GM12878 (cell line): ENCODE measurements around the gene LST1. TPM values are rescaled to one million over a fixed set of nuclear protein-coding genes. Genes with fewer than 3 reads are reported as not detected.

Source experiments
- ATAC-seq: fragments of 200-7000 bp; cut with Tn5 transposase; 3 replicates; pipeline ENCODE4 v1.9.1; 2020; ENCODE audit warnings: mild to moderate bottlenecking, moderate library complexity
- BruUV-seq: library from RNA; stranded (reverse); fragments of 400-500 nt; replicated peaks from 2 replicates; lab custom pipeline; 2021; lab: Mats Ljungman, UMichigan
- CTCF ChIA-PET: fragments of 300-600 bp; sonication (Branson Sonifier 250); formaldehyde crosslinking; extraction: SDS; loops from one replicate; lab custom pipeline; 2021; ENCODE audit warnings: inconsistent platforms; lab: Yijun Ruan, JAX
- POLR2A ChIA-PET: fragments of 350-600 bp; formaldehyde crosslinking; extraction: SDS; loops from one replicate; lab custom pipeline; 2021; ENCODE audit warnings: inconsistent platforms; lab: Charles Lee
- RAD21 ChIA-PET: fragments of 300-600 bp; sonication (Branson Sonifier 250); formaldehyde crosslinking; loops from one replicate; lab custom pipeline; 2023; ENCODE audit warnings: antibody characterized with exemption; ENCODE audit not compliant: unreplicated experiment; lab: Charles Lee
- SMC1A ChIA-PET: fragments of 300-600 bp; sonication (Branson Sonifier 250); formaldehyde crosslinking; loops from one replicate; lab custom pipeline; 2023; ENCODE audit not compliant: unreplicated experiment, uncharacterized antibody; lab: Charles Lee
- DNase-seq: peaks from one replicate; pipeline ENCODE4 v3.0.0-alpha.2; 2011; ENCODE audit warnings: low read depth, low spot score
- FAIRE-seq: peaks from 3 replicates; lab custom pipeline; 2011; peaks lifted over from hg19 to GRCh38; lab: Jason Lieb, UNC
- H2AFZ ChIP-seq: 2 replicates; pipeline ENCODE4 v1.6.0; 2011; ENCODE audit warnings: low read depth, low read length, control low read depth; ENCODE audit not compliant: control insufficient read depth
- H3K27ac ChIP-seq: 2 replicates; pipeline ENCODE4 v1.5.1; 2011; ENCODE audit warnings: control low read depth; ENCODE audit not compliant: control insufficient read depth, insufficient read depth
- H3K27me3 ChIP-seq, 2 experiments: replicated peaks in 1 of 2; 2 replicates each; pipeline versions ENCODE4 v1.6.0 to v1.6.1; 2011; ENCODE audit warnings: low read length in 1 of 2; ENCODE audit not compliant: control insufficient read depth in 2 of 2, insufficient read depth in 2 of 2
- H3K36me3 ChIP-seq, 2 experiments: 2 replicates each; pipeline ENCODE4 v1.5.1; 2011; ENCODE audit warnings: low read length in 1 of 2; ENCODE audit not compliant: control insufficient read depth in 2 of 2, insufficient read depth in 2 of 2
- H3K4me1 ChIP-seq: 2 replicates; pipeline ENCODE4 v1.6.1; 2011; ENCODE audit warnings: mild to moderate bottlenecking, low read length, moderate library complexity, mixed read lengths; ENCODE audit not compliant: control insufficient read depth, insufficient read depth
- H3K4me2 ChIP-seq: 2 replicates; pipeline ENCODE4 v1.6.0; 2011; ENCODE audit warnings: control low read depth; ENCODE audit not compliant: control insufficient read depth, insufficient read depth
- H3K4me3 ChIP-seq: fragments of 200-600 bp; sonication (generic); 2 replicates; pipeline ENCODE4 v1.5.1; 2016
- H3K79me2 ChIP-seq: 2 replicates; pipeline ENCODE4 v1.6.0; 2011; ENCODE audit warnings: low read length; ENCODE audit not compliant: control insufficient read depth, insufficient read depth
- H3K9ac ChIP-seq: 2 replicates; pipeline ENCODE4 v1.8.0; 2011; ENCODE audit warnings: low read length, control low read depth, mixed read lengths; ENCODE audit not compliant: control insufficient read depth, insufficient read depth
- H3K9me3 ChIP-seq: replicated peaks from 3 replicates; pipeline ENCODE4 v1.5.1; 2011; ENCODE audit warnings: mild to moderate bottlenecking, low read length; ENCODE audit not compliant: control insufficient read depth, insufficient read depth
- H4K20me1 ChIP-seq: 2 replicates; pipeline ENCODE4 v1.6.0; 2011; ENCODE audit not compliant: control insufficient read depth, insufficient read depth
- BHLHE40 ChIP-seq, 2 experiments: fragments of 450-650 bp in 1 of 2; IDR thresholded peaks; 2 replicates each; pipeline ENCODE4 v1.6.1; 2011 to 2017; ENCODE audit warnings: low read depth in 2 of 2, borderline replicate concordance in 1 of 2, improper control_type of control experiment in 1 of 2, low read length in 1 of 2, mild to moderate bottlenecking in 1 of 2
- CBX5 ChIP-seq: sonication (generic); IDR thresholded peaks from 2 replicates; pipeline ENCODE4 v1.6.1; 2016; ENCODE audit warnings: low read depth, moderate library complexity, mild to moderate bottlenecking, inconsistent platforms
- DPF2 ChIP-seq: fragments of 450-650 bp; IDR thresholded peaks from 2 replicates; pipeline ENCODE4 v1.6.1; 2017; ENCODE audit warnings: mild to moderate bottlenecking
- FOXK2 ChIP-seq: fragments of 450-650 bp; IDR thresholded peaks from 2 replicates; pipeline ENCODE4 v1.6.1; 2017; ENCODE audit warnings: mild to moderate bottlenecking, moderate library complexity
- HDAC6 ChIP-seq: fragments of 200-600 bp; sonication (generic); IDR thresholded peaks from one replicate; pipeline ENCODE4 v1.8.0; 2017; ENCODE audit warnings: antibody characterized with exemption; ENCODE audit not compliant: unreplicated experiment
- NR2F1 ChIP-seq: fragments of 450-650 bp; conservative IDR thresholded peaks from 2 replicates; pipeline ENCODE4 v1.6.1; 2017; ENCODE audit warnings: mild to moderate bottlenecking
- TBL1XR1 ChIP-seq: IDR thresholded peaks from 2 replicates; pipeline ENCODE4 v1.6.1; 2012; ENCODE audit warnings: low read depth, low read length, improper control_type of control experiment
- WGBS: methylation state at CpG from one replicate; pipeline ENCODE4 v1.1.6; 2016; ENCODE audit warnings: low lambda C conversion rate; ENCODE audit not compliant: insufficient replicate concordance, insufficient coverage; ENCODE audit errors: missing lambda C conversion rate; 5-methylcytosine and 5-hydroxymethylcytosine counted together
- in situ Hi-C: fragments of 300-500 bp; cut with MboI; formaldehyde crosslinking; loops from 9 replicates; pipeline ENCODE4 v1.14.3; 2018; ENCODE audit warnings: mixed read lengths
- intact Hi-C: fragments of 100-400 bp; cut with micrococcal nuclease; formaldehyde crosslinking; loops from one replicate; pipeline ENCODE4 v1.14.2; 2022; ENCODE audit not compliant: unreplicated experiment
- polyA plus RNA-seq, 11 experiments: library from polyadenylated mRNA; depleted of rRNA in 4 of 11; unstranded in 6 of 11; stranded (reverse) in 5 of 11; fragments of >200 nt; fragmentation: Nextera tagmentation in 4 of 11; fragmentation: Illumina TruSeq in 1 of 11; extraction: Ambion mirVana in 4 of 11; extraction: Trizol in 1 of 11; gene quantifications; 1 replicate in 1 of 11; 2 replicates in 10 of 11; pipeline versions ENCODE4 v1.2.1 to v1.2.3, GENCODE V29; 2011 to 2016; ENCODE audit warnings: inconsistent platforms in 2 of 11, missing spikeins in 2 of 11, low read depth in 1 of 11
- total RNA-seq, 4 experiments: library from RNA; depleted of rRNA in 3 of 4; stranded (reverse); fragments of >200 nt in 3 of 4; fragmentation: Illumina TruSeq in 1 of 4; extraction: Trizol in 1 of 4; gene quantifications; 2 replicates each; pipeline versions ENCODE4 v1.2.1 to v1.2.3, GENCODE V29; 2013 to 2021
- TF ChIP-seq, protein P1 (sequence below): fragments of 450-650 bp; formaldehyde crosslinking; IDR thresholded peaks from 2 replicates; pipeline ENCODE4 v1.5.0; 2022; ENCODE audit warnings: mild to moderate bottlenecking, missing genetic modification characterization
- TF ChIP-seq, protein P2 (sequence below): fragments of 450-650 bp; IDR thresholded peaks from 2 replicates; pipeline ENCODE4 v1.6.1; 2014; ENCODE audit warnings: mild to moderate bottlenecking
- TF ChIP-seq, protein P3 (sequence below): fragments of 450-650 bp; IDR thresholded peaks from 2 replicates; pipeline ENCODE4 v1.6.1; 2016; ENCODE audit warnings: mild to moderate bottlenecking
- TF ChIP-seq, protein P4 (sequence below): IDR thresholded peaks from 2 replicates; pipeline ENCODE4 v1.6.1; 2012; ENCODE audit warnings: mild to moderate bottlenecking, low read depth, low read length

Gene LST1
- total and polyA plus RNA-seq, 10 of the 15 experiments (the other 5 are each of a cell fraction or from before 2014, with no cell fraction given) = 4.1 to 35.5 (median 16.4) TPM

DNA sequence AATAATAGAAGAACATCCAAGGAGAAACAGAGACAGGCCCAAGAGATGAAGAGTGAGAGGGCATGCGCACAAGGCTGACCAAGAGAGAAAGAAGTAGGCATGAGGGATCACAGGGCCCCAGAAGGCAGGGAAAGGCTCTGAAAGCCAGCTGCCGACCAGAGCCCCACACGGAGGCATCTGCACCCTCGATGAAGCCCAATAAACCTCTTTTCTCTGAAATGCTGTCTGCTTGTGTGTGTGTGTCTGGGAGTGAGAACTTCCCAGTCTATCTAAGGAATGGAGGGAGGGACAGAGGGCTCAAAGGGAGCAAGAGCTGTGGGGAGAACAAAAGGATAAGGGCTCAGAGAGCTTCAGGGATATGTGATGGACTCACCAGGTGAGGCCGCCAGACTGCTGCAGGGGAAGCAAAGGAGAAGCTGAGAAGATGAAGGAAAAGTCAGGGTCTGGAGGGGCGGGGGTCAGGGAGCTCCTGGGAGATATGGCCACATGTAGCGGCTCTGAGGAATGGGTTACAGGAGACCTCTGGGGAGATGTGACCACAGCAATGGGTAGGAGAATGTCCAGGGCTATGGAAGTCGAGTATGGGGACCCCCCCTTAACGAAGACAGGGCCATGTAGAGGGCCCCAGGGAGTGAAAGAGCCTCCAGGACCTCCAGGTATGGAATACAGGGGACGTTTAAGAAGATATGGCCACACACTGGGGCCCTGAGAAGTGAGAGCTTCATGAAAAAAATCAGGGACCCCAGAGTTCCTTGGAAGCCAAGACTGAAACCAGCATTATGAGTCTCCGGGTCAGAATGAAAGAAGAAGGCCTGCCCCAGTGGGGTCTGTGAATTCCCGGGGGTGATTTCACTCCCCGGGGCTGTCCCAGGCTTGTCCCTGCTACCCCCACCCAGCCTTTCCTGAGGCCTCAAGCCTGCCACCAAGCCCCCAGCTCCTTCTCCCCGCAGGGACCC is 11.7 kb upstream of the LST1 start:
- peaks cover 53% of the 10 kb centered on the region for H3K4me1 ChIP-seq
- no peaks in the 10 kb centered on the region for H3K27me3 ChIP-seq
- ATAC-seq (peak; percentile 1), DNase-seq (no peak), FAIRE-seq (no peak)
- ChIA-PET SMC1A (interaction anchor here (0.6 to 45.5 kb wide), 7 partner anchors 10 to 391 kb away, joined by 3 to 1989 read pairs (median 5); partner anchors contain the start of genes AIF1, ATP6V1G2, DDX39B and LST1), CTCF (interaction anchor here (0.6 to 31.0 kb wide), 8 partner anchors 8 to 191 kb away, joined by 3 to 2098 read pairs (median 4); partner anchors contain the start of genes ATP6V1G2, C6orf47, DDX39B and LST1), RAD21 (interaction anchor here (0.6 to 17.5 kb wide), 13 partner anchors 8 to 256 kb away, joined by 3 to 620 read pairs (median 5); partner anchors contain the start of genes ATP6V1G2, DDX39B, GPANK1 and LST1), POLR2A (interaction anchor here (0.9 to 17.1 kb wide), 12 partner anchors 7 to 253 kb away, joined by 3 to 282 read pairs (median 12); partner anchors contain the start of genes ATP6V1G2, DDX39B, HSPA1B and LST1)
- H3K9me3 ChIP-seq = no peaks in the 10 kb centered on the region
- WGBS = 35% methylated on average over 14 of the region's 14 CpGs
- peak overlapping the region; percentile 91 for H3K4me3 ChIP-seq
- peaks cover 75% of the 10 kb centered on the region for H3K79me2 ChIP-seq
- H3K4me2 ChIP-seq = peak overlapping the region; percentile 84
- intact Hi-C loops (no loop called here), in situ Hi-C loops (loop anchor here (25.0 kb wide), 2 partner anchors 1038 to 1388 kb away; partner anchors contain the start of genes BRD2 and HLA-DMA)
- H2AFZ ChIP-seq = no peak overlapping the region
- H4K20me1 ChIP-seq = no peaks in the 10 kb centered on the region
- no TSS peak for BruUV-seq
- H3K27ac ChIP-seq = peak overlapping the region; percentile 96
- peaks cover 0 to 7% of the 10 kb centered on the region in 2 experiments; a peak in 2 of 4 replicates for H3K36me3 ChIP-seq
- H3K9ac ChIP-seq = peak overlapping the region; percentile 82
- TF ChIP-seq NR2F1 (no peak), CBX5 (no peak), DPF2 (no peak), HDAC6 (no peak), TBL1XR1 (no peak), BHLHE40 (IDR thresholded peaks at IDR 0.05; ENCODE audit: borderline replicate concordance in 1 of 2, low read depth in 2 of 2, low read length in 1 of 2) (0 out of 4 replicates have a peak, but pooled peaks of 1 of the 2 experiments have one; percentile 12), FOXK2 (no peak)
- TF ChIP-seq, protein P1, sequence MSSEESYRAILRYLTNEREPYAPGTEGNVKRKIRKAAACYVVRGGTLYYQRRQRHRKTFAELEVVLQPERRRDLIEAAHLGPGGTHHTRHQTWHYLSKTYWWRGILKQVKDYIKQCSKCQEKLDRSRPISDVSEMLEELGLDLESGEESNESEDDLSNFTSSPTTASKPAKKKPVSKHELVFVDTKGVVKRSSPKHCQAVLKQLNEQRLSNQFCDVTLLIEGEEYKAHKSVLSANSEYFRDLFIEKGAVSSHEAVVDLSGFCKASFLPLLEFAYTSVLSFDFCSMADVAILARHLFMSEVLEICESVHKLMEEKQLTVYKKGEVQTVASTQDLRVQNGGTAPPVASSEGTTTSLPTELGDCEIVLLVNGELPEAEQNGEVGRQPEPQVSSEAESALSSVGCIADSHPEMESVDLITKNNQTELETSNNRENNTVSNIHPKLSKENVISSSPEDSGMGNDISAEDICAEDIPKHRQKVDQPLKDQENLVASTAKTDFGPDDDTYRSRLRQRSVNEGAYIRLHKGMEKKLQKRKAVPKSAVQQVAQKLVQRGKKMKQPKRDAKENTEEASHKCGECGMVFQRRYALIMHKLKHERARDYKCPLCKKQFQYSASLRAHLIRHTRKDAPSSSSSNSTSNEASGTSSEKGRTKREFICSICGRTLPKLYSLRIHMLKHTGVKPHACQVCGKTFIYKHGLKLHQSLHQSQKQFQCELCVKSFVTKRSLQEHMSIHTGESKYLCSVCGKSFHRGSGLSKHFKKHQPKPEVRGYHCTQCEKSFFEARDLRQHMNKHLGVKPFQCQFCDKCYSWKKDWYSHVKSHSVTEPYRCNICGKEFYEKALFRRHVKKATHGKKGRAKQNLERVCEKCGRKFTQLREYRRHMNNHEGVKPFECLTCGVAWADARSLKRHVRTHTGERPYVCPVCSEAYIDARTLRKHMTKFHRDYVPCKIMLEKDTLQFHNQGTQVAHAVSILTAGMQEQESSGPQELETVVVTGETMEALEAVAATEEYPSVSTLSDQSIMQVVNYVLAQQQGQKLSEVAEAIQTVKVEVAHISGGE = no peak
- TF ChIP-seq, protein P2, sequence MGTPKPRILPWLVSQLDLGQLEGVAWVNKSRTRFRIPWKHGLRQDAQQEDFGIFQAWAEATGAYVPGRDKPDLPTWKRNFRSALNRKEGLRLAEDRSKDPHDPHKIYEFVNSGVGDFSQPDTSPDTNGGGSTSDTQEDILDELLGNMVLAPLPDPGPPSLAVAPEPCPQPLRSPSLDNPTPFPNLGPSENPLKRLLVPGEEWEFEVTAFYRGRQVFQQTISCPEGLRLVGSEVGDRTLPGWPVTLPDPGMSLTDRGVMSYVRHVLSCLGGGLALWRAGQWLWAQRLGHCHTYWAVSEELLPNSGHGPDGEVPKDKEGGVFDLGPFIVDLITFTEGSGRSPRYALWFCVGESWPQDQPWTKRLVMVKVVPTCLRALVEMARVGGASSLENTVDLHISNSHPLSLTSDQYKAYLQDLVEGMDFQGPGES = no peak
- TF ChIP-seq, protein P3, sequence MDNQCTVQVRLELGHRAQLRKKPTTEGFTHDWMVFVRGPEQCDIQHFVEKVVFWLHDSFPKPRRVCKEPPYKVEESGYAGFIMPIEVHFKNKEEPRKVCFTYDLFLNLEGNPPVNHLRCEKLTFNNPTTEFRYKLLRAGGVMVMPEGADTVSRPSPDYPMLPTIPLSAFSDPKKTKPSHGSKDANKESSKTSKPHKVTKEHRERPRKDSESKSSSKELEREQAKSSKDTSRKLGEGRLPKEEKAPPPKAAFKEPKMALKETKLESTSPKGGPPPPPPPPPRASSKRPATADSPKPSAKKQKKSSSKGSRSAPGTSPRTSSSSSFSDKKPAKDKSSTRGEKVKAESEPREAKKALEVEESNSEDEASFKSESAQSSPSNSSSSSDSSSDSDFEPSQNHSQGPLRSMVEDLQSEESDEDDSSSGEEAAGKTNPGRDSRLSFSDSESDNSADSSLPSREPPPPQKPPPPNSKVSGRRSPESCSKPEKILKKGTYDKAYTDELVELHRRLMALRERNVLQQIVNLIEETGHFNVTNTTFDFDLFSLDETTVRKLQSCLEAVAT = 0 out of 2 replicates have a peak, but pooled peaks have one; percentile 31
- TF ChIP-seq, protein P4, sequence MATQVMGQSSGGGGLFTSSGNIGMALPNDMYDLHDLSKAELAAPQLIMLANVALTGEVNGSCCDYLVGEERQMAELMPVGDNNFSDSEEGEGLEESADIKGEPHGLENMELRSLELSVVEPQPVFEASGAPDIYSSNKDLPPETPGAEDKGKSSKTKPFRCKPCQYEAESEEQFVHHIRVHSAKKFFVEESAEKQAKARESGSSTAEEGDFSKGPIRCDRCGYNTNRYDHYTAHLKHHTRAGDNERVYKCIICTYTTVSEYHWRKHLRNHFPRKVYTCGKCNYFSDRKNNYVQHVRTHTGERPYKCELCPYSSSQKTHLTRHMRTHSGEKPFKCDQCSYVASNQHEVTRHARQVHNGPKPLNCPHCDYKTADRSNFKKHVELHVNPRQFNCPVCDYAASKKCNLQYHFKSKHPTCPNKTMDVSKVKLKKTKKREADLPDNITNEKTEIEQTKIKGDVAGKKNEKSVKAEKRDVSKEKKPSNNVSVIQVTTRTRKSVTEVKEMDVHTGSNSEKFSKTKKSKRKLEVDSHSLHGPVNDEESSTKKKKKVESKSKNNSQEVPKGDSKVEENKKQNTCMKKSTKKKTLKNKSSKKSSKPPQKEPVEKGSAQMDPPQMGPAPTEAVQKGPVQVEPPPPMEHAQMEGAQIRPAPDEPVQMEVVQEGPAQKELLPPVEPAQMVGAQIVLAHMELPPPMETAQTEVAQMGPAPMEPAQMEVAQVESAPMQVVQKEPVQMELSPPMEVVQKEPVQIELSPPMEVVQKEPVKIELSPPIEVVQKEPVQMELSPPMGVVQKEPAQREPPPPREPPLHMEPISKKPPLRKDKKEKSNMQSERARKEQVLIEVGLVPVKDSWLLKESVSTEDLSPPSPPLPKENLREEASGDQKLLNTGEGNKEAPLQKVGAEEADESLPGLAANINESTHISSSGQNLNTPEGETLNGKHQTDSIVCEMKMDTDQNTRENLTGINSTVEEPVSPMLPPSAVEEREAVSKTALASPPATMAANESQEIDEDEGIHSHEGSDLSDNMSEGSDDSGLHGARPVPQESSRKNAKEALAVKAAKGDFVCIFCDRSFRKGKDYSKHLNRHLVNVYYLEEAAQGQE = no peak
